Stimulated activated CD4-positive, alpha-beta T cell treated with anti-CD3 and anti-CD28 coated beads, Interleukin-15, amount 100 ng/mL, for 1 hour (primary cell): ENCODE data around the gene SH3RF1.

Source experiments
- DNase-seq, 2 donors: peaks; one replicate each; pipeline ENCODE4 v3.0.0-alpha.2; 2020; ENCODE audit warnings: low read depth in 1 of 2, low spot score in 1 of 2

SH3RF1 gene

DNA sequence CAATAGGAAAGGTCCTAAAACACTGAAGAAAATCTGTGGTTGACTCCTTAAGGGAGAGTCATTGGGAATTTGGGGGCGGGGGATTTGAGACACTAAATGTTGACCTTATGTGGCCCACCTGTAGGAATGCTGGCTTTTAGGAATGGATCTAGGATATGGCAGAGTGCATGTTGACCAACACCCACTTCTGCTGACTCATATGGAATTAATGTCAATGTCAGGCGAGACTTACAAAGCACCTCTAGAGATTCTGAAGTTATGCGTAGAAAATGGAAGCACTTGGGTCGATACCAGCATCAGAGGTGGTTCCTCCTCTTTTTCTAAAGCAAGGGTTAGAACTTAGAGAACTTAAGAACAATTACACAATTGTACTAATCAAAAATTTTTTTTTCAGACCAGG is 160.1 kb downstream of the SH3RF1 start:
- no peak for DNase-seq

DNA sequence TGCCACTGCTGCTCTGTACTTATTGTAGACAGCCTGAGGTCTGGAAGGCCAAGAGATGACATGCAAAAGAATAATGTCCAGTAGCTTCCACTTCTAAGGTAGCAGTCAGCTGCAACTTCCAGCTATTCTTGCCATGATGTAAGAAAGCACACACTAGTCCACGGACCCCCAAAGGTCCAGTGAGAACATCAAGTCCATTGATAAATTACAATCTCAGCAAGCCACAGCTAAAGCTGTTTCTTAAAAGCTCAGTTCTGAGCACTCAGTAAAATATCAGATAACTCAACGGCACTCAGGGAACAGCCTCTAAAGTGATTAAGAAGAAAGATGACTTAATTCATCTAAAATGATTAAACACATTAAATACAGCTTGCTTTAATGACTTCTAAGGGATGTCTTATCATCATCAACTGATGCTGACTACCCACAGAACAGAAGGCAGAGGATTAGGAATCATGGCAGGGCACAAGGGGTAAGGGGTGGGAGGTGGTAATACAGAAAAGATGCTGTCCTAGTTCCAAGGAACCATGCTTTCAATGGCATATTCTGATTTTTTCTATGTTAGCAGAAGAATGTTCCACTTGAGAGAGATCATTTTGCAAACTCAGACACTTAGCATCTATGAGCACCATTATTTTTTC is 161.6 kb downstream of the SH3RF1 start:
- no peak for DNase-seq

GRCh38 chr4:169108303-169108702 is 162.5 kb downstream of the SH3RF1 start:
- DNase-seq, result no peak

DNA sequence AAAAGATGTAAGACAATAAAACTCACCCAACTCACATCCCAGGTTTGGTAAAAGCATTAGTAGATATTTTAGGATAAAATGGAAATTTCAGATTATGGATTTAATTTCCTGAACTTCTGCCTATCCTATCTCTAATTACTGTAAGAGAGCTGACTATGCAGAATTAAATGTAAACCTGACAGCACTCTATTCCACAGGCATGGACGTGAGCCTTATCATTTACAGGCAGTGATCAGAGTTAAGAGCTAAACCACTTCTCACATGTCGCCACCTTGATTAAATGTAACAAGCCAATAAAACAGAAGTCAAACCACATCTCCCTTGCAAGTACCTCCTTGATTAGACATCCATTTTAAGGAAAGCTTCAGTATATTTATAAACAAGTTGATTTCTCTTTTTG is 163.2 kb downstream of the SH3RF1 start:
- no peak for DNase-seq

GRCh38 chr4:169106696-169107229 is 164.0 kb downstream of the SH3RF1 start:
- DNase-seq, result no peak

- DNase-seq, result no peak
These were observed 165.1 kb downstream of the SH3RF1 start for GRCh38 chr4:169105620-169106019.

DNA sequence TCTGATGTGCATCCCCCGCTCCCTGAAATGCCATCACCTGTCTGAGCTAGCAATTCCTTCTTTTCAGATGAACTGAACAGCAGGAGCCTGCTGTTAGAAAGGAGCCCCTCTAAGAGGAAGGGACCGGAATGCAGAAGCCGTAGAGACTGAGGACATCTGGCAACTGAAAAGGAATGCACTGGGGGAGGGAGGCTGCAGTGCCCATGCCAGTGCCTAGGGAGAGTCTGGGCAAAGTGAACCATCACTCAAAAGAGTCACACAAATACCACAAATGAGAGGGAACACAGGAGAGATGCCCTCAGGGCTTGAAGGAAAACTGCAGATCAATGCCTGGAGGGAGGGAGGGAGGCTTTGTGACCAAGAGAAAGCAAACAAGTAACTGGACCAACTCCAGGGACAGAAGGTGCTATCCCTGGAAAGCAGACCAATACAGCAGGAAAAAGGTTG is 166.8 kb downstream of the SH3RF1 start:
- DNase-seq, result no peak

- no peak for DNase-seq
These were observed 168.7 kb downstream of the SH3RF1 start for GRCh38 chr4:169102026-169102425.

DNA sequence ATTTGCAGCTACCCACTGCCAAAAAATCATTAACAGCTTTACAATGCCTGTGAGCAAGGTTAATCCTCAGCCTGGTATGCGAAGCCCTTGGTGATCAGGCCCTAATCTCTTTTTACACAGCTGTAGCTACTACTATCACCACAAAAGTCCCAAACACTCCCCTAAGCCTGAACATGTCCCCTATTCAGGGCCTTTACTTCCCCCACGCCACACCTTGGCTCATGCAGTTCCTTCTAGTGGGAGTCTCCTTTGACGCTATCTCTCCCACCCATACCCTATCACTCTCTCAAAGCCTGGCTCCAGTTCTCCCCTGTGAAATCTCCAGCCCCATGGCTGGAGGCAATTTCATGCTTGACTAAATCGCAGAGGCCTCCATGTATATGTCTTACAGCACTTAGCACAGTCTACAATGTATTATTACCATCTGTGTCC is 170.1 kb downstream of the SH3RF1 start:
- DNase-seq, result no peak

- no peak for DNase-seq
These were observed 171.0 kb downstream of the SH3RF1 start for GRCh38 chr4:169099771-169100180.

DNA sequence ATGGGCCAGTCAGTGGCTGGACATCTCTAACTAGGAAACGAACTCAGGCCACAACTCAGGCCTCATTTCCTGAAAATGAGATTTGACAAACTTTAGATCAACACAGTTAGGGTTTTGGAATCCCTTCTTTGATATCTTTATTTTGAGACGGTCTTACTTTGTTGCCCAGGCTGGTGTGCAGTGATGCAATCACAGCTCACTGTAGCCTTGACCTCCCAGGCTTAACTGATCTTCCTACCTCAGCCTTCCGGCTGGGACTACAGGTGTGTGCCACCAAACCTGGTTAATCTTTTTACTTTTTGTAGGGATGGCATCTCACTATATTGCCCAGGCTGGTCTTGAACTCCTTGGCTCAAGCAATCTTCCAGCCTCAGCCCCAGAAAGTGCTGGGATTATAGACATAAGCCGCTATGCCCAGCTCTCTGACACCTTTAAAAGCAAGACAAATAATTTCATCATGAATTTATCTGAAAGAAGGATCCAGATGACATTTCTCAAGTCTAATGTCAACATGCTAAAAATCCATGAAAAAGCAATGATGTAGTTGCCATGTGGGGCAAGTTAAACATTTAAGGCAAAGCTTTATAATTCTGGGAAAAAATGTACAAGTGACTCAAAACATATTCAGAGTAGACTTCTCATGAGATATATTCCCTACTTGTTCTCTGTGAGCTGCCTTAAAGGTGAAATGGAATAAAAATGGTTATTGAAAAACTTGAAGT is 171.6 kb downstream of the SH3RF1 start:
- DNase-seq, result no peak

DNA sequence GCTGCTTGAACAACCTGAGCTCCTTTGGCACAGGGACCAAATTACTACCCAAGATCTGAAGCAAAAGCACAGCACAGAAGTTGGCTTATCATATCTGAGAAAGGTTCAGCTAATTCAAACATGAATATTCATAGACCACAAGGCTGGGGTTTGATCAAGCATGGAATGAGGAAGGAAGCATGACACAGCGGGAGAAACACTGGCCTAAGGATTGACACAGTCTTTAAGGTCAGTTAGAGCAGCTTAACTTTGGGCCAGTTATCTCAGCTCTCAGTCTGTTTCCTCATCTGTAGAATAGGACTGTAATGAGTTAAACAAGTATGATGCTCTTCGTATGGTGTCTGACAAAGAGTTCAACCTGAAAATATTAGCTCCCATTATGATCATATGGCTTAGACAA is 172.2 kb downstream of the SH3RF1 start:
- no peak for DNase-seq

DNA sequence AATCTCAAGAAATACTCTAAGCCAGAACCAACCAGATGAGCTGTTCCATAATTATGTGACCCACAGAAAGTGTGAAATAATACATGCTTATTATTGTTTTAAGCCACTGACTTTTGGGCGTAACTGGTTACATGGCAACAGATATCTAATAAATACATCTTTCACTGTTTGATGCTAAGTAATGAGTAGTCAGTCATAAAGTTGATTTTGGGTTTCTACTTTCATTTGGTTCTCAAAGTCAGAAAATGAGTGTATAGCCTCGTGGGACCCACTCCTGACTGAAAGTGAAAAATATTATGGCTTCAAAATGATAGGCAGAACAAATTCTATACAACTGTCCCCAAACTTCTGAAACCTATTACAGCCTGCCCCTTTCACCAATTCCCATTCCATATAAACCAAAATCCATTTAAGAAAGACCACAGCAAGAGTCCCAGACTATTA is 172.7 kb downstream of the SH3RF1 start:
- DNase-seq, result no peak

GRCh38 chr4:169096221-169096620 is 174.5 kb downstream of the SH3RF1 start:
- DNase-seq, result no peak

- no peak for DNase-seq
These were observed 176.0 kb downstream of the SH3RF1 start for GRCh38 chr4:169094656-169095231.

GRCh38 chr4:169092889-169093522 is 177.8 kb downstream of the SH3RF1 start:
- no peak for DNase-seq

GRCh38 chr4:169090484-169091215 is 180.1 kb downstream of the SH3RF1 start:
- DNase-seq, result no peak

DNA sequence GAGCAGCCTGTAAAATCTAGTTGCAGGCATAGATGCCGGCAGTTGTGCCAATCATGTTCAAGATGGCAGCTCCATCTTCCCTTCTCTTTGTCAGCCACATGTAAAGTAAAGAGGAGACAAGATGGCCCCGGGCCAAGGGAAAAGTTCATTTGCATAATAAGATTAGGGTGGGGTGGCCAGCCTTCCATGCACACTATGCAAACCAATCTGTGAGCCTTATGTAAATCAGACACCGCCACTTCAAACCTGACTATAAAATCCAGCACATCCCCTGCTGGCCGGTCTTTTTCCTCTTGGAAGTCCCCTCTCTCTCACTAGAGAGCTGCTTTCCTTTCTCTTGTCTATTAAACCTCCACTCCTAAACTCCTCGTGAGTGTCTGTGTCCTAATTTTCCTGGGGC is 181.8 kb downstream of the SH3RF1 start:
- no peak for DNase-seq

GRCh38 chr4:169084954-169085353 is 185.8 kb downstream of the SH3RF1 start:
- DNase-seq, result no peak

GRCh38 chr4:169080981-169081380 is 189.8 kb downstream of the SH3RF1 start:
- DNase-seq, result no peak
